HG03139 (cell line): ENCODE results near the gene FBXO17.
"Not testable (repeated sequence)": the region's sequence is repeated elsewhere in the genome, so short reads cannot be mapped to it uniquely, and the experiment has no call there.

ENCODE experiments used
- ATAC-seq: cut with Tn5 transposase; IDR thresholded peaks from one replicate; pipeline ENCODE4 v1.9.1; 2021; ENCODE audit not compliant: unreplicated experiment

FBXO17 gene

GRCh38 chr19:38945562-38946228 is 29.8 kb downstream of the FBXO17 start:
- ATAC-seq: no peak

- ATAC-seq: no peak
These were observed 30.5 kb downstream of the FBXO17 start for GRCh38 chr19:38944981-38945506.

GRCh38 chr19:38942471-38943181 is 32.9 kb downstream of the FBXO17 start:
- ATAC-seq: no peak

- no peak for ATAC-seq
These were observed 33.6 kb downstream of the FBXO17 start for GRCh38 chr19:38941979-38942378.

GRCh38 chr19:38941466-38941865 is 34.1 kb downstream of the FBXO17 start:
- not testable (repeated sequence) for ATAC-seq

GRCh38 chr19:38939957-38940356 is 35.6 kb downstream of the FBXO17 start:
- no peak for ATAC-seq

GRCh38 chr19:38933544-38933943 is 42.0 kb downstream of the FBXO17 start:
- no peak for ATAC-seq

GRCh38 chr19:38932425-38933179 is 42.9 kb downstream of the FBXO17 start:
- ATAC-seq: no peak

- ATAC-seq: no peak
These were observed 44.1 kb downstream of the FBXO17 start for GRCh38 chr19:38931521-38931793.

GRCh38 chr19:38930776-38931520 is 44.6 kb downstream of the FBXO17 start, which contains the start of gene MRPS12:
Gene MRPS12, plus strand, starts transcription at chr19:38930944. Its CDS starts 351 bp downstream, at chr19:38931295.
- peak; percentile 83 for ATAC-seq

GRCh38 chr19:38929929-38930775 is 45.4 kb downstream of the FBXO17 start, which contains the start of gene SARS2:
Gene SARS2, minus strand, starts transcription at chr19:38930763. Its CDS starts 27 bp downstream, at chr19:38930736.
- ATAC-seq: peak; percentile 52

GRCh38 chr19:38928391-38929001 is 47.0 kb downstream of the FBXO17 start:
- no peak for ATAC-seq

- ATAC-seq: no peak
These were observed 51.2 kb downstream of the FBXO17 start for GRCh38 chr19:38924388-38924787.

GRCh38 chr19:38922482-38922881 is 53.1 kb downstream of the FBXO17 start:
- no peak for ATAC-seq

- no peak for ATAC-seq
These were observed 53.9 kb downstream of the FBXO17 start for GRCh38 chr19:38921420-38922274.

GRCh38 chr19:38920602-38921419 is 54.7 kb downstream of the FBXO17 start:
- no peak for ATAC-seq

GRCh38 chr19:38919837-38920601 is 55.5 kb downstream of the FBXO17 start:
- ATAC-seq: no peak
